ENCODE data around the gene LRRC27. TPM values are rescaled to one million over a fixed set of nuclear protein-coding genes. Genes with fewer than 3 reads are reported as not detected.

Gene LRRC27
- total RNA-seq, 1 experiment from 2014 or later, result 4.1 TPM

DNA sequence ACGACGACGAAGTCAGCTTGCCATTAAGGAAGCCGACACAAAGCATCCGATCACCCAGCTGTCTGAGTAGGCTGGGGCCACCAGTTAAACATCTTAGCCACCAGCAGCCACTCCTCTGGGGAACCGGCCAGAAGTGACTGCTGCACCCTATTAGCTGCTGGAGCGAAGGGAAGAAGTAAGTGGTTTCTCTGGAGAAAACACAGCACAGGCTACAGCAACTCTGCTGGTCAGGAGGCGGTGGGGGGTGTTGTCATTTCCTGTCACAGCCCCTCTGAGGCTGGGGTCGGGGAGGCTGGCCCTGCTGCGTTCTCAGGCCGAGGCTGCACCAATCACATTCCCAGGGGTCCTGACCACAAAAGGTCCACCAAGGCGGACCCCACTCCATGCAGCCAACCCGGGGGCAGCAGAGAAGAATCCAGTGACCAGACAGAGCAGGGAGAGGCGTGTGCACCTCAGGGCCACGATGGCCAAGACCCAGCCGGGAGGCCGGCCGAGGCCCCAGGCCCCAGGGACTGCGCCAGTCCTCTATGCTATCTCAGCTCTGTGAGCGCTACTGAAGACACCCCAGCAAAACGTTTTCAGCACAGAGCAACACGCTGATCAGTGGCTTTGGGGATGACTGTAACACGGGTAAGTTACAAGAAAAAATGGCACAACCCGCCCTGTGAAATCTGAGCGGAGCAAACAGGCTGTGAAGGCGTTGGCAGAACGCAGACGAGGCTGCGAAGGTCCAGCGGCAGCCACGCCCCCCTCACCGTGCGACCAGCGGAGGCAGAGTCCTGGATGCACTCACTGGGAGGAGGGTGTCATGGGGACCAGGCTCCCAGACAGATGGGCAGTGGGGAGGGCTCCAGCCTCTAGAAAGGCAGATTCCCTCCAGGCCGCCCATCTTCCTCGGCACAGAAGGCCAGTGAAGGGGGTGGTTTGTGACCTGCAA lies 49.1 kb upstream of the LRRC27 start (continued):
- TF ChIP-seq, protein P1, sequence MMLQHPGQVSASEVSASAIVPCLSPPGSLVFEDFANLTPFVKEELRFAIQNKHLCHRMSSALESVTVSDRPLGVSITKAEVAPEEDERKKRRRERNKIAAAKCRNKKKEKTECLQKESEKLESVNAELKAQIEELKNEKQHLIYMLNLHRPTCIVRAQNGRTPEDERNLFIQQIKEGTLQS (IDR thresholded peaks at IDR 0.05), result no peak
- TF ChIP-seq CBX3 (IDR thresholded peaks at IDR 0.05; ENCODE audit: low read depth) (no peak), EZH2 (IDR thresholded peaks at IDR 0.05) (no peak), FOSL1 (IDR thresholded peaks at IDR 0.05; ENCODE audit: low read depth) (no peak), ZNF274 (IDR thresholded peaks at IDR 0.05; ENCODE audit: low read depth, low read length) (no peak), JUND (IDR thresholded peaks at IDR 0.05) (no peak), SP1 (IDR thresholded peaks at IDR 0.05; ENCODE audit: low read depth) (no peak), SIN3A (IDR thresholded peaks at IDR 0.05; ENCODE audit: low read depth) (no peak)

DNA sequence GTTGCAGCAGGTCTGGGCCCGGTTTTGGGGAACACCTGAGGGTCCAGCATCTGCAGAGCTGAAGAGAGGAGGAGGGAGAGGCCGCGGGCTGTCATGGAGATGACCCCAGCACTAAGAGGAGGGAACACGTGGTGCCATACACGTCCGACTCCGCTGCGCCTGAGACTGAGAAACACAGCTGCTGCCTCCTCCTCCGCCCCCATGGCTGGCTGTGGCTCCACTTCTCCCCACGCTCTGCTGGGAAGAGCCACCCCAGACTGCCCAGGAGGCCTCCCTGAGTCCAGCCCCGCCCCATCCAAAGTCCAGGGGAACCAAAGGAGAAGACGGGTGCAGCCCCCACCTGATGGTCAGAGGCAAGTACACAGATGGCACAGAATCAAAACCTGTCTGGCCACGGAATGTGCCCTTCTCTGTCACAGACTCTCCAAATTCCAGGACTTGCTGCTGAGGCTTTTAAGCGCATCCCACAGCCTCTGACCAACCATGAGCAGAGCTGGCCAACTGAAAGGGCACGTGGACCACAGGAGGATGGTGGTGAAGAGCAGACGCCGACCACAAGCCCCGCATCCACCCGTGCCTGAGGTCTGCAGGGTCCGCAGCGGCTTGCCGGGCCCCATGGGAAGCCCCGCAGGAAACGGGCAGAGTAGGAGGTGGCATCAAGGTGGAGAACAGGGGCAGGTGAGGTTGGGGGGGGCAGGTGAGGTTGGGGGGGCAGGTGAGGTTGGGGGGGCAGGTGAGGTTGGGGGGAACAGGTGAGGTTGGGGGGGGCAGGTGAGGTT lies 48.2 kb upstream of the LRRC27 start:
- Histone ChIP-seq H3K4me1 (ENCODE audit: control insufficient read depth in 1 of 2, insufficient read depth in 2 of 2, low read length in 2 of 2) (peaks cover 0 to 5% of the 10 kb centered on the region in 2 experiments; a peak in 1 of 4 replicates), H4K20me1 (ENCODE audit: insufficient read depth) (no peaks in the 10 kb centered on the region), H3K36me3 (ENCODE audit: control insufficient read depth in 1 of 2, insufficient read depth in 2 of 2, low read length in 2 of 2) (no peaks in the 10 kb centered on the region), H3K9ac (ENCODE audit: low read length) (no peak overlapping the region), H3K9me3 (ENCODE audit: control insufficient read depth in 1 of 2, insufficient read depth in 1 of 2, low read depth in 1 of 2, low read length in 2 of 2) (no peaks in the 10 kb centered on the region), H3K4me3 (replicated peaks in 1 of 2; ENCODE audit: low read depth in 1 of 2, low read length in 2 of 2) (no peak overlapping the region), H2AFZ (ENCODE audit: low read depth, low read length, poor library complexity, severe bottlenecking) (no peak overlapping the region), H3K4me2 (ENCODE audit: low read length) (no peak overlapping the region), H3K79me2 (ENCODE audit: insufficient read depth, low read length) (no peaks in the 10 kb centered on the region), H3K27ac (ENCODE audit: low read depth, low read length) (no peak overlapping the region), H3K27me3 (ENCODE audit: insufficient read depth, low read length) (no peaks in the 10 kb centered on the region), H3K9me2 (ENCODE audit: insufficient read depth) (no peaks in the 10 kb centered on the region)
- POLR2A ChIA-PET, result no interaction called here
- no TSS peak for BruUV-seq (replicated peaks)
- intact Hi-C loops (cut with micrococcal nuclease), result no loop called here
- no peak for DNase-seq (ENCODE audit: low read depth, low spot score)
- ATAC-seq, result no peak
- RAD21 ChIA-PET (ENCODE audit: low non-redundant PET in 1 of 2, low total read pairs in 2 of 2, uncharacterized antibody in 2 of 2, unreplicated experiment in 2 of 2), result no interaction called here
- CTCF ChIA-PET, result no interaction called here
- TF ChIP-seq EGR1 (IDR thresholded peaks at IDR 0.05; ENCODE audit: low read depth) (no peak), YY1 (IDR thresholded peaks at IDR 0.05; ENCODE audit: extremely low read depth, insufficient replicate concordance, low read depth, low read length) (no peak), EZH2phosphoT487 (IDR thresholded peaks at IDR 0.05; ENCODE audit: borderline replicate concordance) (no peak), ELF1 (IDR thresholded peaks at IDR 0.05; ENCODE audit: borderline replicate concordance, low read depth) (no peak), RAD21 (IDR thresholded peaks at IDR 0.05; ENCODE audit: low read depth) (no peak), FOSL1 (IDR thresholded peaks at IDR 0.05; ENCODE audit: low read depth) (no peak), SRF (IDR thresholded peaks at IDR 0.05; ENCODE audit: low read depth) (no peak), POLR2AphosphoS5 (IDR thresholded peaks at IDR 0.05; ENCODE audit: low read depth, low read length) (no peak), EZH2 (IDR thresholded peaks at IDR 0.05) (no peak), CEBPB (IDR thresholded peaks at IDR 0.05; ENCODE audit: low read depth) (no peak), TCF7L2 (IDR thresholded peaks at IDR 0.05; ENCODE audit: borderline replicate concordance, extremely low read depth, insufficient read depth, insufficient read length) (no peak), POLR2A (IDR thresholded peaks at IDR 0.05; ENCODE audit: borderline replicate concordance, extremely low read depth, insufficient read depth, insufficient read length) (no peak)
- TF ChIP-seq, protein P1 (IDR thresholded peaks at IDR 0.05), result no peak
- TF ChIP-seq, protein P2, sequence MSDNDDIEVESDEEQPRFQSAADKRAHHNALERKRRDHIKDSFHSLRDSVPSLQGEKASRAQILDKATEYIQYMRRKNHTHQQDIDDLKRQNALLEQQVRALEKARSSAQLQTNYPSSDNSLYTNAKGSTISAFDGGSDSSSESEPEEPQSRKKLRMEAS (IDR thresholded peaks at IDR 0.05), result no peak
- TF ChIP-seq, protein P3, sequence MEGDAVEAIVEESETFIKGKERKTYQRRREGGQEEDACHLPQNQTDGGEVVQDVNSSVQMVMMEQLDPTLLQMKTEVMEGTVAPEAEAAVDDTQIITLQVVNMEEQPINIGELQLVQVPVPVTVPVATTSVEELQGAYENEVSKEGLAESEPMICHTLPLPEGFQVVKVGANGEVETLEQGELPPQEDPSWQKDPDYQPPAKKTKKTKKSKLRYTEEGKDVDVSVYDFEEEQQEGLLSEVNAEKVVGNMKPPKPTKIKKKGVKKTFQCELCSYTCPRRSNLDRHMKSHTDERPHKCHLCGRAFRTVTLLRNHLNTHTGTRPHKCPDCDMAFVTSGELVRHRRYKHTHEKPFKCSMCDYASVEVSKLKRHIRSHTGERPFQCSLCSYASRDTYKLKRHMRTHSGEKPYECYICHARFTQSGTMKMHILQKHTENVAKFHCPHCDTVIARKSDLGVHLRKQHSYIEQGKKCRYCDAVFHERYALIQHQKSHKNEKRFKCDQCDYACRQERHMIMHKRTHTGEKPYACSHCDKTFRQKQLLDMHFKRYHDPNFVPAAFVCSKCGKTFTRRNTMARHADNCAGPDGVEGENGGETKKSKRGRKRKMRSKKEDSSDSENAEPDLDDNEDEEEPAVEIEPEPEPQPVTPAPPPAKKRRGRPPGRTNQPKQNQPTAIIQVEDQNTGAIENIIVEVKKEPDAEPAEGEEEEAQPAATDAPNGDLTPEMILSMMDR (IDR thresholded peaks at IDR 0.05 in 2 of 3, conservative IDR thresholded peaks at IDR 0.05 in 1 of 3; ENCODE audit: borderline replicate concordance in 1 of 3, insufficient read depth in 1 of 3, low read depth in 2 of 3, low read length in 2 of 3), result no peak
